ENCODE results near the gene SH3PXD2A.

GRCh38 chr10:103870516-103870915 lies 15.1 kb upstream of the SH3PXD2A start:
- TF ChIP-seq CTCF (IDR thresholded peaks at IDR 0.05) (no peak), POLR2AphosphoS5 (IDR thresholded peaks at IDR 0.05; ENCODE audit: insufficient read depth in 1 of 2, low read depth in 1 of 2) (peak in 1 of 2 donors; percentile 68), POLR2A (IDR thresholded peaks at IDR 0.05) (no peak)
